Tibial nerve (tissue), 4 donors: ENCODE results near the gene EIF4H. TPM values are rescaled to one million over a fixed set of nuclear protein-coding genes. Genes with fewer than 3 reads are reported as not detected.

Experiments
- DNase-seq, 2 donors: peaks; one replicate each; pipeline ENCODE4 v3.0.0-alpha.2; 2019; ENCODE audit warnings: low spot score in 2 of 2
- H3K27ac ChIP-seq, 4 donors: fragments of 200-600 bp; sonication (generic) in 3 of 4; one replicate each; pipeline ENCODE4 v1.5.1; 2017 to 2019; ENCODE audit warnings: mild to moderate bottlenecking in 1 of 4
- H3K27me3 ChIP-seq, 2 donors: fragments of 200-600 bp; sonication (generic) in 1 of 2; one replicate each; pipeline versions ENCODE4 v1.5.1 to v1.6.0; 2017 to 2019
- H3K36me3 ChIP-seq, 3 donors: fragments of 200-600 bp; sonication (generic); one replicate each; pipeline ENCODE4 v1.5.1; 2018 to 2019
- H3K4me1 ChIP-seq, 4 donors: fragments of 200-600 bp; sonication (generic) in 3 of 4; one replicate each; pipeline ENCODE4 v1.5.1; 2017 to 2019
- H3K4me3 ChIP-seq, 4 donors: fragments of 200-600 bp; sonication (generic) in 3 of 4; one replicate each; pipeline ENCODE4 v1.5.1; 2017 to 2019; ENCODE audit warnings: mild to moderate bottlenecking in 1 of 4, moderate library complexity in 1 of 4
- H3K9me3 ChIP-seq, 4 donors: fragments of 200-600 bp; sonication (generic) in 3 of 4; one replicate each; pipeline ENCODE4 v1.5.1; 2017 to 2019
- EP300 ChIP-seq, 2 donors: sonication (generic); formaldehyde crosslinking; IDR thresholded peaks; one replicate each; pipeline ENCODE4 v1.6.1; 2017; ENCODE audit warnings: antibody characterized with exemption in 2 of 2, mild to moderate bottlenecking in 1 of 2
- POLR2A ChIP-seq, 2 donors: fragments of 450-650 bp; IDR thresholded peaks; one replicate each; pipeline ENCODE4 v1.6.1; 2017; ENCODE audit warnings: antibody characterized with exemption in 2 of 2, mild to moderate bottlenecking in 2 of 2, moderate library complexity in 2 of 2
- WGBS, 2 donors: methylation state at CpG; one replicate each; pipeline ENCODE4 v1.1.5; 2018; 5-methylcytosine and 5-hydroxymethylcytosine counted together
- total RNA-seq, 4 donors: library from RNA; depleted of rRNA; stranded (reverse); fragments of >200 nt; gene quantifications; one replicate each; pipeline ENCODE4 v1.1.0, GENCODE V29; 2016
- TF ChIP-seq, protein P1 (sequence below), 5 experiments: fragments of 200-600 bp in 3 of 5; fragments of 450-650 bp in 2 of 5; sonication (generic) in 3 of 5; IDR thresholded peaks; one replicate each; pipeline ENCODE4 v1.5.1; 2016 to 2019; ENCODE audit warnings: antibody characterized with exemption in 5 of 5, mild to moderate bottlenecking in 3 of 5, moderate library complexity in 2 of 5

EIF4H gene
- 100 to 1,000 TPM; 184 to 211 (median 192) TPM for total RNA-seq

DNA sequence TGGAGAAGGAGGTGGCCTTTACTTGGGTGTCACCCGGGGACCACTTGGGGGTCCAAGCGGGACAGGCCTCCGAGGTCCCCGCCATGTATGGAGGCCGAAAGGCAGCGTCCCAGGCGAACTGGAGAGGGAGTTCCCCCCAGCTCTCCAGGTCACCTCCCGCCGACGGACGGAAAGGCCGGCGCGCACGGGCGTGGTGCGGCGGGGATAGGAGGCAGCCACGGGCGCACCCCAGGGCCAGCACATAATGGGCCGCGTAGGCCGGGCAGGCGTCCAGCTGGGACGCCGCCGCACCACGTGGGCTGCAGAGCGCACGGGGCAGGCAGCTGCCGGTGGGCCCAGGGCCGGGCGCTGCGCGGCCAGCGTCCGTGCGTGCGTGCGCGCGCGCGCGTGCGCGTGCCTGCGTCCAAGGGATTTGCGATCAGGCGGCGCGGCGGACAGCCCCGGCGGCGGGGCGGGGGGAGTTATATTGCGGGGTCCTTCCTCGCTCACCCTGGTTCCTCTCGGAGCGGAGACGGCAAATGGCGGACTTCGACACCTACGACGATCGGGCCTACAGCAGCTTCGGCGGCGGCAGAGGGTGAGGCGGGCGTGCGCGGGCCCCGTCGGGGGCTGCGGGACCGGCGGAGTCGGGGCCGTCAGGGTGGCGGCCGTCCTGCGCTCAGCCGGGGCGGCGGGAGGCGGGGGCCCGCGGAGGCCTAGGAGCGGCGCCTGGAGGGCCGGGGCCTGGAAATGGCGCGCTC, at the start of gene EIF4H:
TSS of gene EIF4H (plus strand) at position 491 of the 740 bp plus-strand sequence. CDS start at position 519, 28 bp downstream.
- TF ChIP-seq POLR2A (IDR thresholded peaks at IDR 0.05) (peak; percentile 50 to 89), EP300 (IDR thresholded peaks at IDR 0.05) (peak in 1 of 2 donors; percentile 86)
- TF ChIP-seq, protein P1, sequence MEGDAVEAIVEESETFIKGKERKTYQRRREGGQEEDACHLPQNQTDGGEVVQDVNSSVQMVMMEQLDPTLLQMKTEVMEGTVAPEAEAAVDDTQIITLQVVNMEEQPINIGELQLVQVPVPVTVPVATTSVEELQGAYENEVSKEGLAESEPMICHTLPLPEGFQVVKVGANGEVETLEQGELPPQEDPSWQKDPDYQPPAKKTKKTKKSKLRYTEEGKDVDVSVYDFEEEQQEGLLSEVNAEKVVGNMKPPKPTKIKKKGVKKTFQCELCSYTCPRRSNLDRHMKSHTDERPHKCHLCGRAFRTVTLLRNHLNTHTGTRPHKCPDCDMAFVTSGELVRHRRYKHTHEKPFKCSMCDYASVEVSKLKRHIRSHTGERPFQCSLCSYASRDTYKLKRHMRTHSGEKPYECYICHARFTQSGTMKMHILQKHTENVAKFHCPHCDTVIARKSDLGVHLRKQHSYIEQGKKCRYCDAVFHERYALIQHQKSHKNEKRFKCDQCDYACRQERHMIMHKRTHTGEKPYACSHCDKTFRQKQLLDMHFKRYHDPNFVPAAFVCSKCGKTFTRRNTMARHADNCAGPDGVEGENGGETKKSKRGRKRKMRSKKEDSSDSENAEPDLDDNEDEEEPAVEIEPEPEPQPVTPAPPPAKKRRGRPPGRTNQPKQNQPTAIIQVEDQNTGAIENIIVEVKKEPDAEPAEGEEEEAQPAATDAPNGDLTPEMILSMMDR (IDR thresholded peaks at IDR 0.05) = peak in 1 of 5 experiments; percentile 27
- Histone ChIP-seq H3K4me3 (peak within 1 kb of the TSS; percentile 82 to 93 (median 91)), H3K9me3 (no peaks in the 10 kb centered on the region), H3K4me1 (peaks cover 0 to 50% (median 39%) of the 10 kb centered on the region in 4 donors), H3K27ac (peak within 1 kb of the TSS; percentile 85 to 98 (median 96)), H3K36me3 (peaks cover 0 to 13% (median 0%) of the 10 kb centered on the region in 3 donors), H3K27me3 (no peaks in the 10 kb centered on the region)
- peak; percentile 95 to 96 for DNase-seq
- 0% methylated on average over 14 to 50 of the region's 95 CpGs for WGBS, 2 donors

DNA sequence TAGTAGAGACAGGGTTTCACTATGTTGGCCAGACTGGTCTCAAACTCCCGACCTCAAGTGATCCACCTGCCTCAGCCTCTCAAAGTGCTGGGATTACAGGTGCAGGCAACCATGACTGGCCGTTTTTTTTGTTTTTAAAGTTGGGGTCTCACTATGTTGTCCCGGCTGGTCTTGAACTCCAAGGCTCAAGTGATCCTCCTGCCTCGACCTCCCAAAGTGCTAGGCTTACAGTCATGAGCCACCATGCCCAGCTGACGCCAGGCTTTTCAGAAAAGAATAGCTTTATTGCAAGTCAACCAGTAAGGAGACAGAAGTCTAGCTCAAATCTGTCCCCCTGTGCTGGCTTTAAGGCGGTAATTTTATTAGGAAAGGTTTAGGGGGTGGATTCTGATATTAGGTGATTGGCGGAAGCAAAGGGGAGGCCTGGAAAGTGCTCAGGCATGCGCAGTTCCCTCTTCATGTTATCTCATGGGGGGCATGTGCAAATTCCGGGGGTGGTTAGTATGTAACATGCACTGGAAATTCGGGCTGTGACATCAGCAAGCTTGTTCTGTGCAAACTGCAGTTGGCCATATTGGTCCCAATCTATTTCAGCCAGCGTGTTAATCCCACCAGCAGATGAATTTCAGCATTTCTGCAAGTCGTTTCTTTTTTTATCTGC, 47.8 kb upstream of the EIF4H start:
- H3K27ac ChIP-seq = no peak overlapping the region
- DNase-seq = no peak
- no peak for TF ChIP-seq POLR2A (IDR thresholded peaks at IDR 0.05)
- TF ChIP-seq, protein P1 (IDR thresholded peaks at IDR 0.05) = no peak
- no peak for TF ChIP-seq EP300 (IDR thresholded peaks at IDR 0.05)
- H3K4me3 ChIP-seq = no peak overlapping the region
- H3K9me3 ChIP-seq = no peaks in the 10 kb centered on the region
- WGBS, 2 donors = 68 to 75% methylated on average over 11 to 12 of the region's 12 CpGs
- H3K36me3 ChIP-seq = peaks cover 0 to 12% (median 0%) of the 10 kb centered on the region in 3 donors
- no peaks in the 10 kb centered on the region for H3K4me1 ChIP-seq
- H3K27me3 ChIP-seq = no peaks in the 10 kb centered on the region

DNA sequence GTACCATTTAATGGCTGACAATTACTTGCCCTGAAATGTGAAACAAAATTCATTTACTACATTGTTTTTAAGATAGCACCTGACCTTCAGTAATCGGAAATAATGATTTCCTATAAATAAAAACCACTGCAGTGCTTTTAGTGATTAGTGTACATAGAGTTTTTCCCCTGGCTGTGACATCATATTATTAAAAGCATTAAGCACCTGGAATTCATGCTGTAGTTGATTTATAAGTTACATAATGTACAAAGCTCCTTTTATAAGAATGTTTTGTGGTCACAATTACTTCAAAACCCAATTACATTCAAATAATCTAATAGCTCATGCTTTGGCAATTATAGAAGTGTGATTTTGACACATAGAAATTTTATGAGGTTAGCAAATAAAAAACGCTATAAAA, 44.3 kb upstream of the EIF4H start:
- H3K36me3 ChIP-seq = no peaks in the 10 kb centered on the region
- H3K4me3 ChIP-seq = no peak overlapping the region
- DNase-seq = no peak
- H3K4me1 ChIP-seq = no peaks in the 10 kb centered on the region
- WGBS, 2 donors = 32 to 33% methylated on average over 2 of the region's 2 CpGs
- no peak overlapping the region for H3K27ac ChIP-seq
- H3K27me3 ChIP-seq = no peaks in the 10 kb centered on the region
- TF ChIP-seq, protein P1 (IDR thresholded peaks at IDR 0.05) = no peak
- no peak for TF ChIP-seq POLR2A (IDR thresholded peaks at IDR 0.05)
- no peak for TF ChIP-seq EP300 (IDR thresholded peaks at IDR 0.05)
- H3K9me3 ChIP-seq = no peaks in the 10 kb centered on the region

DNA sequence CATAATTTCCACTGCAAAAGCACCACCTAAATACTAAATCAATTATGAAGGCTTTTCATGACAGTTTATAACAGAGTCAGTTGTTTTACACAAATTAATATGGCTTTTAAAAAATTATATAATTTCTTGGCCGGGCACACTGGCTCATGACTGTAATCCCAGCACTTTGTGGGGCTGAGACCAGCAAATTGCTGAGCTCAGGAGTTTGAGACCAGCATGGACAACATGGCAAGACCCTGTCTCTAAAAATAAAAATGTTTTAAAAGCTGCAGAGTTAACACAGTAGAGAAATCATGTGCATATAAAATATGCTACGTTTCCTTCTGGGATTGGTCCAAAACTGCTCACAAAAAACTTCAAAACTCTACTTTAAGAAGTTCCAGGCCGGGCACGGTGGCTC, 43.6 kb upstream of the EIF4H start:
- H3K4me3 ChIP-seq = no peak overlapping the region
- H3K4me1 ChIP-seq = no peaks in the 10 kb centered on the region
- no peak for DNase-seq
- H3K36me3 ChIP-seq = no peaks in the 10 kb centered on the region
- no peak overlapping the region for H3K27ac ChIP-seq
- no peak for TF ChIP-seq POLR2A (IDR thresholded peaks at IDR 0.05)
- no peak for TF ChIP-seq EP300 (IDR thresholded peaks at IDR 0.05)
- TF ChIP-seq, protein P1 (IDR thresholded peaks at IDR 0.05) = no peak
- 42 to 51% methylated on average over 4 of the region's 4 CpGs for WGBS, 2 donors
- H3K9me3 ChIP-seq = no peaks in the 10 kb centered on the region
- no peaks in the 10 kb centered on the region for H3K27me3 ChIP-seq

DNA sequence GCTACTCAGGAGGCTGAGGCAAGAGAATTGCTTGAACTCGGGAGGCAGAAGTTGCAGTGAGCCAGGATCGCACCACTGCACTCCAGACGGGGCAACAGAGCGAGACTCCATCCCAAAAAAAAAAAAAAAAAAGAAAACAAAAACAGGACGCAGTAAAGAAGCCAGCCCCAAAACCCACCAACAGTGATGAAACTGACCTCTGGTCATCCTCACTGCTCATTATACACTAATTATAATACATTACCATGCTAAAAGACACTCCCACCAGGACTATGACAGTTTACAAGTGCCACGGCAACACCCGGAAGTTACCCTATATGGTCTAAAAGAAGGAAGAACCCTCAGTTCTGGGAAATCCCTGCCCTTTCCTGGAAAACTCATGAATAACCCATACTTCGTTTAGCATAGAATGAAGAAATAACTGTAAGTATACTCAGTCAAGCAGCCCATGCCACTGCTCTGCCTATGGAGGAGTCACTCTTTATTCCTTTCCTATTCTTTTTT, 40.0 kb upstream of the EIF4H start:
- DNase-seq = no peak
- Histone ChIP-seq H3K4me1 (no peaks in the 10 kb centered on the region), H3K36me3 (no peaks in the 10 kb centered on the region), H3K9me3 (no peaks in the 10 kb centered on the region), H3K27ac (no peak overlapping the region), H3K27me3 (no peaks in the 10 kb centered on the region), H3K4me3 (no peak overlapping the region)
- WGBS, 2 donors = 70% methylated on average over 8 of the region's 8 CpGs
- TF ChIP-seq EP300 (IDR thresholded peaks at IDR 0.05) (no peak), POLR2A (IDR thresholded peaks at IDR 0.05) (no peak)
- TF ChIP-seq, protein P1 (IDR thresholded peaks at IDR 0.05) = no peak
